Neural progenitor cell (in vitro differentiated cells): Measurements from ENCODE around the gene ZC3H8. TPM values are rescaled to one million over a fixed set of nuclear protein-coding genes. Genes with fewer than 3 reads are reported as not detected.

ENCODE experiments used
- DNase-seq: peaks from one replicate; pipeline ENCODE4 v3.0.0-alpha.2; 2016; ENCODE audit warnings: low spot score
- H2AFZ ChIP-seq: fragments of 200-600 bp; sonication (generic); replicated peaks from 2 replicates; pipeline ENCODE4 v1.6.1; 2016; ENCODE audit warnings: antibody characterized with exemption
- H3F3A ChIP-seq: fragments of 200-600 bp; sonication (generic); 2 replicates; pipeline ENCODE4 v1.6.1; 2016; ENCODE audit warnings: antibody characterized with exemption, low read depth
- H3K27ac ChIP-seq: fragments of 200-600 bp; sonication (generic); 2 replicates; pipeline ENCODE4 v1.5.1; 2016; ENCODE audit warnings: mild to moderate bottlenecking
- H3K27me3 ChIP-seq: fragments of 200-600 bp; sonication (generic); 2 replicates; pipeline ENCODE4 v1.6.1; 2016; ENCODE audit warnings: mild to moderate bottlenecking, moderate library complexity
- H3K36me3 ChIP-seq: fragments of 200-600 bp; sonication (generic); 2 replicates; pipeline ENCODE4 v1.5.1; 2016
- H3K4me1 ChIP-seq: fragments of 200-600 bp; sonication (generic); 2 replicates; pipeline ENCODE4 v1.6.1; 2016; ENCODE audit warnings: mixed run types
- H3K4me2 ChIP-seq: fragments of 200-600 bp; sonication (generic); 2 replicates; pipeline ENCODE4 v1.6.1; 2016
- H3K4me3 ChIP-seq: fragments of 200-600 bp; sonication (generic); 2 replicates; pipeline ENCODE4 v1.5.1; 2016
- H3K79me2 ChIP-seq: fragments of 200-600 bp; sonication (generic); 2 replicates; pipeline ENCODE4 v1.6.1; 2016; ENCODE audit warnings: low read depth
- H3K9ac ChIP-seq: fragments of 200-600 bp; sonication (generic); 2 replicates; pipeline ENCODE4 v1.6.1; 2016
- H3K9me3 ChIP-seq: fragments of 200-600 bp; sonication (generic); 2 replicates; pipeline ENCODE4 v1.5.1; 2016; ENCODE audit warnings: low read depth
- H4K20me1 ChIP-seq: fragments of 200-600 bp; sonication (generic); 2 replicates; pipeline ENCODE4 v1.6.1; 2016; ENCODE audit warnings: low read depth
- H3K27ac Mint-ChIP-seq: 3 replicates; pipeline ENCODE4 v1.8.0; 2021; ENCODE audit warnings: mixed read lengths
- H3K27me3 Mint-ChIP-seq: 2 replicates; pipeline ENCODE4 v1.8.0; 2022; ENCODE audit warnings: low read depth, mild to moderate bottlenecking, inconsistent platforms, moderate library complexity, mixed read lengths; ENCODE audit not compliant: insufficient read depth
- H3K36me3 Mint-ChIP-seq: 3 replicates; pipeline ENCODE4 v1.8.0; 2021; ENCODE audit warnings: mixed read lengths
- H3K4me1 Mint-ChIP-seq: 3 replicates; pipeline ENCODE4 v1.8.0; 2021; ENCODE audit warnings: mixed read lengths
- H3K4me3 Mint-ChIP-seq: 3 replicates; pipeline ENCODE4 v1.8.0; 2021; ENCODE audit warnings: mild to moderate bottlenecking, moderate library complexity, mixed read lengths
- H3K9me3 Mint-ChIP-seq: 3 replicates; pipeline ENCODE4 v1.8.0; 2020; ENCODE audit warnings: mixed read lengths
- CTCF ChIP-seq: fragments of 200-600 bp; sonication (generic); IDR thresholded peaks from 2 replicates; pipeline ENCODE4 v1.5.1; 2017; ENCODE audit warnings: antibody characterized with exemption, mild to moderate bottlenecking
- EZH2 ChIP-seq: fragments of 200-600 bp; sonication (generic); IDR thresholded peaks from 2 replicates; pipeline ENCODE4 v1.6.1; 2017; ENCODE audit warnings: antibody characterized with exemption, mild to moderate bottlenecking, moderate library complexity
- EZH2phosphoT487 ChIP-seq: fragments of 200-600 bp; sonication (generic); IDR thresholded peaks from 2 replicates; pipeline ENCODE4 v1.6.1; 2017; ENCODE audit warnings: antibody characterized with exemption
- total RNA-seq: library from RNA; depleted of rRNA; stranded (reverse); fragments of >200 nt; gene quantifications from 2 replicates; pipeline ENCODE4 v1.2.3, GENCODE V29; 2015; ENCODE audit warnings: low replicate concordance

Gene ZC3H8
- total RNA-seq, 1 donor from 2014 or later, result 14.2 TPM

- Mint-ChIP-seq H3K4me1 (peaks cover 12% of the 10 kb centered on the region), H3K36me3 (peaks cover 2% of the 10 kb centered on the region), H3K27ac (no peak overlapping the region), H3K27me3 (peaks cover 2% of the 10 kb centered on the region), H3K9me3 (no peaks in the 10 kb centered on the region), H3K4me3 (peak overlapping the region; percentile 88)
- no peak for DNase-seq
- Histone ChIP-seq H3K4me1 (peaks cover 7% of the 10 kb centered on the region), H3K79me2 (peaks cover 36% of the 10 kb centered on the region), H3K27me3 (no peaks in the 10 kb centered on the region), H3K9me3 (no peaks in the 10 kb centered on the region), H2AFZ (no peak overlapping the region), H3K36me3 (no peaks in the 10 kb centered on the region), H3K9ac (no peak overlapping the region), H3K4me2 (peak overlapping the region; percentile 99), H3K27ac (no peak overlapping the region), H3K4me3 (peak overlapping the region; percentile 85), H4K20me1 (no peaks in the 10 kb centered on the region), H3F3A (peaks cover 9% of the 10 kb centered on the region)
- no peak for TF ChIP-seq CTCF
- no peak for TF ChIP-seq EZH2
- no peak for TF ChIP-seq EZH2phosphoT487
Measured at GRCh38 chr2:112253261-112253815, 1.5 kb downstream of the ZC3H8 start.

- no peaks in the 10 kb centered on the region for H3K27me3 ChIP-seq
- Mint-ChIP-seq H3K4me1 (peaks cover 10% of the 10 kb centered on the region), H3K36me3 (peaks cover 14% of the 10 kb centered on the region), H3K4me3 (no peak overlapping the region), H3K9me3 (no peaks in the 10 kb centered on the region), H3K27me3 (no peaks in the 10 kb centered on the region), H3K27ac (no peak overlapping the region)
- no peaks in the 10 kb centered on the region for H3K36me3 ChIP-seq
- H3K4me3 ChIP-seq, result no peak overlapping the region
- DNase-seq, result no peak
- no peak overlapping the region for H2AFZ ChIP-seq
- peaks cover 36% of the 10 kb centered on the region for H3K79me2 ChIP-seq
- no peaks in the 10 kb centered on the region for H4K20me1 ChIP-seq
- no peak overlapping the region for H3K27ac ChIP-seq
- no peaks in the 10 kb centered on the region for H3K9me3 ChIP-seq
- no peak overlapping the region for H3K4me2 ChIP-seq
- TF ChIP-seq EZH2phosphoT487, result no peak
- no peak for TF ChIP-seq CTCF
- TF ChIP-seq EZH2, result no peak
- H3K4me1 ChIP-seq, result peaks cover 7% of the 10 kb centered on the region
- peaks cover 9% of the 10 kb centered on the region for H3F3A ChIP-seq
- H3K9ac ChIP-seq, result no peak overlapping the region
Measured at GRCh38 chr2:112251271-112251670, 3.6 kb downstream of the ZC3H8 start.

- Histone ChIP-seq H3F3A (no peaks in the 10 kb centered on the region), H3K9me3 (no peaks in the 10 kb centered on the region), H3K27me3 (no peaks in the 10 kb centered on the region), H3K4me2 (no peak overlapping the region), H3K36me3 (no peaks in the 10 kb centered on the region), H2AFZ (no peak overlapping the region), H3K27ac (no peak overlapping the region), H3K4me3 (no peak overlapping the region), H4K20me1 (peaks cover 6% of the 10 kb centered on the region), H3K9ac (no peak overlapping the region), H3K4me1 (no peaks in the 10 kb centered on the region), H3K79me2 (no peaks in the 10 kb centered on the region)
- no peak for DNase-seq
- no peak for TF ChIP-seq EZH2
- no peak for TF ChIP-seq CTCF
- TF ChIP-seq EZH2phosphoT487, result no peak
- Mint-ChIP-seq H3K27me3 (no peaks in the 10 kb centered on the region), H3K4me3 (no peak overlapping the region), H3K4me1 (no peaks in the 10 kb centered on the region), H3K36me3 (peaks cover 32% of the 10 kb centered on the region), H3K27ac (no peak overlapping the region), H3K9me3 (peaks cover 2% of the 10 kb centered on the region)
Measured at GRCh38 chr2:112244854-112245253, 10.0 kb downstream of the ZC3H8 start.
